CD4-positive, alpha-beta T cell treated with Interleukin-4 for 4 hours (primary cell): ENCODE data around the gene P2RY2.

Experiments
- DNase-seq: peaks from one replicate; pipeline ENCODE4 v3.0.0-alpha.2; 2020

Gene P2RY2

GRCh38 chr11:73218106-73218829, at the start of gene P2RY2:
Gene P2RY2 (plus strand): TSS chr11:73218281. CDS start chr11:73234160, 15,879 bp downstream.
- no peak for DNase-seq

GRCh38 chr11:73168925-73169579, 49.0 kb upstream of the P2RY2 start:
- no peak for DNase-seq

- no peak for DNase-seq
These were observed 47.9 kb upstream of the P2RY2 start for GRCh38 chr11:73170140-73170539.

GRCh38 chr11:73171436-73172161, 46.5 kb upstream of the P2RY2 start:
- DNase-seq, result no peak

- no peak for DNase-seq
These were observed 45.0 kb upstream of the P2RY2 start for GRCh38 chr11:73172992-73173656.

- no peak for DNase-seq
These were observed 44.2 kb upstream of the P2RY2 start for GRCh38 chr11:73173755-73174494.

DNA sequence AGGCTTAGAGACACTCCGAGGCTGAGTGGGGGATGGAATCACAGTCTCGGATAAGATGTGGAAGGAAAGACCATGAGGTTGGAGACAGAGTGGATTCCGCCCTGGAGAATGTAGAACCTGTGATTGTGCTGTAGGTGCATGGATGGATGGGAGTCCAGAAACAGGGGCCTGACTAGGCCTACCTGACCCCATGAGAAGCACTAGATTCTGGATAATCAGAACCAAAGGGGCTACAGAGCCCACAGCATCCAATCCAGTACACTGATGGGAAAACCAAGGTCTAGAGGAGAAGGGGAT, 43.6 kb upstream of the P2RY2 start:
- no peak for DNase-seq

- DNase-seq, result no peak
These were observed 42.4 kb upstream of the P2RY2 start for GRCh38 chr11:73175551-73176144.

DNA sequence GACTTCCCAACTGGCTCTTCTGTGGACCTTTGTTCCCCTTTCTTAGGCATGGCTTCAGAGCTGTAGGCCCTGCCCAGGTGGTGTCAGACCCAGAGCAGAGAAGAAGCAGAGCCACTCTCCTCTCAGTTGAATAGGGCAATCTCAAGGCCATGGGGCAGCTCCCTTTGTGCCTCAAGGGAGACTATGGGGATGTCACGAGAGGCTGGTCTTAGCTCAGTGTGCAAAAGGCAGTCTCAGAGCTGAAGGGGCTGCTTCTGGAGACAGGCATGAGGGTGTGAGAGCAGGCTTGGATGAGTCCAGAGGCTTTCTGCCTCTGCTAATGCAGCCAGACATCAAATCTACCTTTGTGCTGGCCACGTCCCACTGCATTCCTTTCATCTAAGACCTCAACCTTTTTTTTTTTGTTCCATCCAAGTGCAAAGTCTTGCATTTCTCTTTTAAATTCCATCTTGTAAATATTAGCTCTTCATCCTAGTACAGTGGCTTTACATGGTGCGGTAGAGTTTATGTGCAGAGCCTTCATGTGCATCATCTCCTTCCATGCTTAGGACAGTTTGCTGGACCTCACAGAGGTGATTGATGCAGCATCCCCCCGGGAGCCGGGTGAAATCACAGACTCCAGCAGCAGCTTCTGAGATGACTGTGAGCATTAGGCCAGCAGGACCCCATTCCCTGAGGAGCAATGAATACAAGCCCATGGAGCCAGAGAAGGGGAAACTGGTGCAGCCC, 41.8 kb upstream of the P2RY2 start:
- DNase-seq, result no peak

DNA sequence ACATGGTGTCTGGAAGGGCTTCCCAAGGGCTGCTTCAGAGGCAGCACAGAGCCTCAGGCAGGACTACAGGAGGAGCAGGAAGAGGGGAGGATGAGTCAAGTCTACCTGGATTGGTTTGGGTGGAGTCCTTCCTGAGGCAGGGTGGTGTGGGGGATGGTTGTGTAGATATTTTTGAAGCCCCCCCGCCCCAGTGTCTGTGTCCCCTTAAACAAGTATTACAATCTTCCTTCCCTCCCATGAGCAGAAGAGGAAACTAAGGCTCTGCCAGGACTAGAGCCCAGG, 41.3 kb upstream of the P2RY2 start:
- no peak for DNase-seq

DNA sequence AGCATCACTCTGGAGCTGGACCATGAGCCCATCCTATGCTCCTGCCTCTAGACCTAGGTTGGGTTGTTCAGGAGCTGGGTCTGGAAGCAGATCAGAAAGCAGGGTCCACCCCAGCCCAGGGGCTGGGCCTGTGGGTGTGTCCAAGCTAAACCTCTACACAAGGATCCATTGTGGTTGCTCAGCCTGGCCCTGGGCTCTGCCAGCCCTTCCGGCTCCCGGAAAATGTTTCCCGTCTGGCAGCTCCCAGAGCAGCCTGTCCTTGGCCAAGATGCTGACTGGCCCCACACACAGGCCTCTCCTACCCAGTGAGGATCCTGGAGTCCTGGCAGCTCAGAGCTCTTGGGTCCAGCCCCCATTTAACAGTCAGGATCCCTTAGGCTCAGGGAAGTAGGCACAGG, 40.7 kb upstream of the P2RY2 start:
- no peak for DNase-seq

DNA sequence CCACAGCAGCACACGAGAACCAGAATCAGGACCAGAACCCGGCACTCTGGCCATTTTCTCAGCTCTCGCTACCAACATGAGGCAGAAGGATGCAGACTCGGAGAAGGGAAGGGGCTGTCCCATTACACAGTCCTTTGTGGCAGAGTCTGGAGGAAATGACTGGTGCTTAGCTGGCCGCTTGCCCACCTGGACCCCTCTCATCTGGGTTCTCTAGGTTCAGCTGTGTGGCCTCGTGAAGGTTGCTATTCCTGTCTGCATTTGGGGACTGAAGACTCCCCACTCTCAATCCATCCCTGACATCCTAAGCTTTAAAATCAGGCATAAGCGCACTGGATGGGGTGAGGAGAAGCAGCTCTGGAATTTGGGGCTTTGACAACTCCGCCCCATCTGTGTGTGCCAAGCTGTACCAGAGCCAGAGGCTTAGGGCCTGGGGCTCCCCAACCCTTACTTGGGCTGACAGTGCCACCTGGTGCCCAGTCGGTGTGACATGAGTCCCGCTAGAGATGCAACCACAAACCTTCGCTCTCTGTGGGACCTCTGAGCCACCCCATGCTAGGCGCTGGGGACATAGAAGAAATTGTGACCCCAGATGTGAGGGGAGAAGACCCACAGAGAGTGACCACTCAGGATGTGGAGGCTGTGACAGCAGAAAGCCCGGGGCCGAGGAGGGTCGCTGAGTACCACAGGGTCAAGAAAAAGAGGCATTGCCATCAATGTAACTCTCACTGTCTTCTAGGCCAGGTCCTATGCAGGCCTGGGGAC, 40.1 kb upstream of the P2RY2 start:
- DNase-seq, result peak; percentile 68

- DNase-seq, result no peak
These were observed 39.4 kb upstream of the P2RY2 start for GRCh38 chr11:73178681-73179080.

DNA sequence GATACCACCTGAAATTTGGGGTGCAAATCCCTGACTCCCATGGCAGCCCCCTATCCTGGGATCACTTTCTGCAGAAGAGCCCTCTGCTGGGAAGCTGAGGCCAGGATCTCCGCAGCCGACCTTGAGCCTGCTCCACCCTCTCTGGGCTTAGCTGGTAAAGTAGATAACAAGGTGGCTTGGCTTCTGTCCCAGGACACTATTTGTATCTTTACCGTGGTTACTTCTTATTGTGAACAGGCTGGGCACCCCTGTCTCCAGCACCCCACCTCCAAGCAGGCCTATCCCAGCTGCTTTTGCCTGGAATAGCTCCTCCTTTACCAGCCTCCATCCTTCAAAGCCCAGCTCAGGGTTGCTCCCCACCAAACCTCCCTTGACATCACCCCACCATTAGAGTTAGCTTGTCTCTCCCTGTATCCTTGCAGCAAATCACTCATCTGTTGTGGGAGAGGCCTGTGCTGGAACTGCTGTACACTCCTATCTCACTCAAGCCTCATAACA, 35.2 kb upstream of the P2RY2 start:
- no peak for DNase-seq

- DNase-seq, result peak; percentile 30
These were observed 33.0 kb upstream of the P2RY2 start for GRCh38 chr11:73184953-73185671.

GRCh38 chr11:73185680-73186293, 32.3 kb upstream of the P2RY2 start:
- no peak for DNase-seq

DNA sequence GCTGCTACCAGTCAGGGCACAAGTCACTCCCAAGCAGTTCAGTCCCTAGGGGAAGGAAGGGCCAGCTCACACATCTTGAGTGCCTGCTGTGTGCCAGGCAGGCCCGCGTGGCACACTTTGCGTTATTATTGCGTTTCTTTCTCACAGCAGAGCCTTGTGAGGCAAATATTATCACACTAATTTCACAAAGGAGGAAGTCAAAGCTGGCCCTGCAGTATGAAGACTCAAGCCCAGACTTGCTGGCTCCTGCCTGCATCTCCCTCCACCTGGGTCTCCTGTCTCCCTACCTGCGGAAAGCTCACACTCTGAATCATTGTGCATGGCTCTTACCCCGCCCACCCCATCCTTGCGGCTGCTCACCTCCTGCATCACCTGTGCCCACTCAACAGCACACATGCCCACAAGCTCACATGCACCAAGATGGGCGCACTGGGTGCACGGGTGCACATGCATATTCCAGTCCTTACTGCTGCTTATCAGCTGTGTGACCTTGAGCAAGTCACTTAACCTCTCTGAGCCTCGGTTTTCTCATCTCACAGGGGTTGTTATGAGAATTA, 31.7 kb upstream of the P2RY2 start:
- no peak for DNase-seq

- no peak for DNase-seq
These were observed 31.2 kb upstream of the P2RY2 start for GRCh38 chr11:73186886-73187285.

GRCh38 chr11:73187854-73188253, 30.2 kb upstream of the P2RY2 start:
- no peak for DNase-seq

DNA sequence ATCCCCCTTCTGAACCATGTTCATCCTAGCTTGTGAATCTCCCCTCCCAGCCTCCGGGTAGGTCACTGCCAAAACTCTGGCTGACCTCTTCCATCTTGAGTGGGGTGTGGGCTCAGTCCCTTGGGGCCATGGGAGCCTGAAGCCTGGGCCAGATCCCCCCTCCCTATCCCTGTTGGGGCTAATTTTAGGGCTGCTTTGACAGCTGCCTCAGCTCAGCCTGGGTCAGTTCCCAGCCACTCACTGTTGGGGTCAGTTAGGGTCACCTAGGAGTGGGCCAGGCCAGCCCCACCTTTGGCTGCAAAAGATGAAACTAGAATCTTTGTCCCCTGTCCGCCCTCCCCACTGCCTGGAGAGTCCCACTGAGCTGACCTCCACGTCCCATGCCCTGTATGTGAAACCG, 29.8 kb upstream of the P2RY2 start:
- DNase-seq, result no peak
